ENCODE measurements around the gene ATP5ME. TPM values are rescaled to one million over a fixed set of nuclear protein-coding genes. Genes with fewer than 3 reads are reported as not detected.

ATP5ME gene
- total and polyA plus RNA-seq, 2 experiments from 2014 or later = 177 to 1,438 TPM

GRCh38 chr4:712093-712492 is 38.0 kb upstream of the ATP5ME start:
- no peak for DNase-seq (ENCODE audit: low read depth in 1 of 2, low spot score in 1 of 2)
- Histone ChIP-seq H3K9me3 (ENCODE audit: low read depth) (no peaks in the 10 kb centered on the region), H3K27ac (no peak overlapping the region), H3K36me3 (no peaks in the 10 kb centered on the region), H3K4me3 (no peak overlapping the region), H3K27me3 (no peaks in the 10 kb centered on the region), H3K4me1 (ENCODE audit: low read depth) (peaks cover 5% of the 10 kb centered on the region)
- TF ChIP-seq, protein P1, sequence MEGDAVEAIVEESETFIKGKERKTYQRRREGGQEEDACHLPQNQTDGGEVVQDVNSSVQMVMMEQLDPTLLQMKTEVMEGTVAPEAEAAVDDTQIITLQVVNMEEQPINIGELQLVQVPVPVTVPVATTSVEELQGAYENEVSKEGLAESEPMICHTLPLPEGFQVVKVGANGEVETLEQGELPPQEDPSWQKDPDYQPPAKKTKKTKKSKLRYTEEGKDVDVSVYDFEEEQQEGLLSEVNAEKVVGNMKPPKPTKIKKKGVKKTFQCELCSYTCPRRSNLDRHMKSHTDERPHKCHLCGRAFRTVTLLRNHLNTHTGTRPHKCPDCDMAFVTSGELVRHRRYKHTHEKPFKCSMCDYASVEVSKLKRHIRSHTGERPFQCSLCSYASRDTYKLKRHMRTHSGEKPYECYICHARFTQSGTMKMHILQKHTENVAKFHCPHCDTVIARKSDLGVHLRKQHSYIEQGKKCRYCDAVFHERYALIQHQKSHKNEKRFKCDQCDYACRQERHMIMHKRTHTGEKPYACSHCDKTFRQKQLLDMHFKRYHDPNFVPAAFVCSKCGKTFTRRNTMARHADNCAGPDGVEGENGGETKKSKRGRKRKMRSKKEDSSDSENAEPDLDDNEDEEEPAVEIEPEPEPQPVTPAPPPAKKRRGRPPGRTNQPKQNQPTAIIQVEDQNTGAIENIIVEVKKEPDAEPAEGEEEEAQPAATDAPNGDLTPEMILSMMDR (IDR thresholded peaks at IDR 0.05; ENCODE audit: low read depth, low read length) = no peak

GRCh38 chr4:710916-711315 is 36.8 kb upstream of the ATP5ME start:
- peaks cover 5% of the 10 kb centered on the region for H3K4me1 ChIP-seq (ENCODE audit: low read depth)
- no peak overlapping the region for H3K27ac ChIP-seq
- no peak overlapping the region for H3K4me3 ChIP-seq
- no peaks in the 10 kb centered on the region for H3K36me3 ChIP-seq
- TF ChIP-seq, protein P1 (IDR thresholded peaks at IDR 0.05; ENCODE audit: low read depth, low read length) = no peak
- H3K9me3 ChIP-seq (ENCODE audit: low read depth) = no peaks in the 10 kb centered on the region
- no peak for DNase-seq (ENCODE audit: low read depth in 1 of 2, low spot score in 1 of 2)
- H3K27me3 ChIP-seq = no peaks in the 10 kb centered on the region

GRCh38 chr4:710116-710515 is 36.0 kb upstream of the ATP5ME start:
- peaks cover 5% of the 10 kb centered on the region for H3K4me1 ChIP-seq (ENCODE audit: low read depth)
- no peak overlapping the region for H3K4me3 ChIP-seq
- no peak overlapping the region for H3K27ac ChIP-seq
- no peaks in the 10 kb centered on the region for H3K27me3 ChIP-seq
- no peak for DNase-seq (ENCODE audit: low read depth in 1 of 2, low spot score in 1 of 2)
- H3K9me3 ChIP-seq (ENCODE audit: low read depth) = no peaks in the 10 kb centered on the region
- no peaks in the 10 kb centered on the region for H3K36me3 ChIP-seq
- TF ChIP-seq, protein P1 (IDR thresholded peaks at IDR 0.05; ENCODE audit: low read depth, low read length) = no peak

- TF ChIP-seq, protein P1 (IDR thresholded peaks at IDR 0.05; ENCODE audit: low read depth, low read length) = no peak
- Histone ChIP-seq H3K9me3 (ENCODE audit: low read depth) (no peaks in the 10 kb centered on the region), H3K36me3 (no peaks in the 10 kb centered on the region), H3K4me3 (no peak overlapping the region), H3K27me3 (no peaks in the 10 kb centered on the region), H3K4me1 (ENCODE audit: low read depth) (peaks cover 5% of the 10 kb centered on the region), H3K27ac (no peak overlapping the region)
- DNase-seq (ENCODE audit: low read depth in 1 of 2, low spot score in 1 of 2) = no peak
These were observed 35.3 kb upstream of the ATP5ME start for GRCh38 chr4:709348-709747.

DNA sequence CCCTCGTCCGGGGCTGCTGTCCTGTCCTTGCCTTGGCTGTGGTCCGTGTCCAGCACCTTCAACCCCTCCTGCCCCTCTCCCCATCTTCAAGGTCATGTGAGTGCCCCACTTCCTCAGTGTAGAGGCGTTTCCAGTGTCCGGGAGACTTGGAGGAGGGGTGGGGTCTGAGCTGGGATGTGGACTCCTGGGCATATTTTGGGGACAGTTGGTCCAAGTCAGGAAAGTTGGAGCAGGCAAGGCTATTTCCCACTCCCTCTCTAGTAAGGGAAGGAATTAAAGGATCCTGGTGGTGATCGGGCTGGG is 34.5 kb upstream of the ATP5ME start:
- no peak overlapping the region for H3K4me3 ChIP-seq
- TF ChIP-seq, protein P1 (IDR thresholded peaks at IDR 0.05; ENCODE audit: low read depth, low read length) = no peak
- DNase-seq (ENCODE audit: low read depth in 1 of 2, low spot score in 1 of 2) = no peak
- H3K27ac ChIP-seq = no peak overlapping the region
- H3K36me3 ChIP-seq = no peaks in the 10 kb centered on the region
- H3K4me1 ChIP-seq (ENCODE audit: low read depth) = peaks cover 5% of the 10 kb centered on the region
- no peaks in the 10 kb centered on the region for H3K9me3 ChIP-seq (ENCODE audit: low read depth)
- H3K27me3 ChIP-seq = no peaks in the 10 kb centered on the region
